ENCODE results near the gene DMD. TPM values are rescaled to one million over a fixed set of nuclear protein-coding genes. Genes with fewer than 3 reads are reported as not detected.
"Not testable (repeated sequence)": the region's sequence is repeated elsewhere in the genome, so short reads cannot be mapped to it uniquely, and the experiment has no call there.

The DMD gene
- total RNA-seq, 1 donor from 2014 or later, result 2.5 TPM

- DNase-seq (ENCODE audit: low read depth), result no peak
- Histone ChIP-seq H3K27me3 (ENCODE audit: control insufficient read depth, insufficient read depth, low read length) (no peaks in the 10 kb centered on the region), H3K36me3 (ENCODE audit: control insufficient read depth, insufficient read depth, low read length) (no peaks in the 10 kb centered on the region), H3K4me3 (ENCODE audit: low read depth, low read length) (no peak overlapping the region)
- TF ChIP-seq CTCF (IDR thresholded peaks at IDR 0.05; ENCODE audit: insufficient read depth, low read length, poor library complexity, severe bottlenecking), result no peak
These were observed 21.3 kb downstream of the DMD start for GRCh38 chrX:33190016-33190415.

- Histone ChIP-seq H3K36me3 (ENCODE audit: control insufficient read depth, insufficient read depth, low read length) (no peaks in the 10 kb centered on the region), H3K4me3 (ENCODE audit: low read depth, low read length) (no peak overlapping the region), H3K27me3 (ENCODE audit: control insufficient read depth, insufficient read depth, low read length) (no peaks in the 10 kb centered on the region)
- no peak for TF ChIP-seq CTCF (IDR thresholded peaks at IDR 0.05; ENCODE audit: insufficient read depth, low read length, poor library complexity, severe bottlenecking)
- DNase-seq (ENCODE audit: low read depth), result no peak
These were observed 22.5 kb downstream of the DMD start for GRCh38 chrX:33188881-33189280.

DNA sequence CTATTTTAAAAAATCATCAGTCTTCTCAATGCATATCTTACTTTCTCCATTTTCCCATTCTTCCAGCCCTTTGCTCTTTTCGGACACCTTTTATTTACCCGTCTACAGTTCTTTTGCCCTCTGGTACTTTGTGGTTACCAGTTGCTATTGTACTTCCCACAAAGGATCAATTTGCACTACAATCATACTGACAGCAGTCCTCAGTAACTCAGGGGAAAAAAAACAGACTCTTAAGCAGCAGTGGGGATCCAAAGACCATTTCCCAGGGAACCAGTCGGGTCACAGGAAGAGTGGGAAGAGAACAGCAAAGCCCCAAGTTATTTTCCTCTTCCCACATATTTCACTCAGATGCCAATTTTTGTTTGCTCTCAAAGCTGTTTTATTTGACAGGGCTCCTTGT is 23.1 kb downstream of the DMD start:
- TF ChIP-seq CTCF (IDR thresholded peaks at IDR 0.05; ENCODE audit: insufficient read depth, low read length, poor library complexity, severe bottlenecking), result no peak
- no peaks in the 10 kb centered on the region for H3K36me3 ChIP-seq (ENCODE audit: control insufficient read depth, insufficient read depth, low read length)
- DNase-seq (ENCODE audit: low read depth), result no peak
- H3K4me3 ChIP-seq (ENCODE audit: low read depth, low read length), result no peak overlapping the region
- no peaks in the 10 kb centered on the region for H3K27me3 ChIP-seq (ENCODE audit: control insufficient read depth, insufficient read depth, low read length)

DNA sequence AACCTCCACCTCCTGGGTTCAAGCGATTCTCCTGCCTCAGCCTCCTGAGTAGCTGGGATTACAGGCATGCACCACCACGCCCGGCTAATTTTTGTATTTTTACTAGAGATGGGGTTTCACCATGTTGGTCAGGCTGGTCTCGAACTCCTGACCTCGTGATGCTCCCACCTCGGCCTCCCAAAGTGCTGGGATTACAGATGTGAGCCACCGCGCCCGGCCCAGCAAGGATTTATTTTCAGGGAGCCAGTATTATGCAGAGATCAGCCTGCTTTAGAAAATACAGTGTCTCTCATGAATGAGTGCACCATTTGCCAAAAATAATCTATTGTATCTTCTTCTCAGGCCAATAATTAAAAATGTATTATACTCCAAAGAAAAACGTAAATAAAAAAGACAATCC is 26.5 kb downstream of the DMD start:
- DNase-seq (ENCODE audit: low read depth); H3K36me3 ChIP-seq (ENCODE audit: control insufficient read depth, insufficient read depth, low read length); H3K27me3 ChIP-seq (ENCODE audit: control insufficient read depth, insufficient read depth, low read length); H3K4me3 ChIP-seq (ENCODE audit: low read depth, low read length): not testable (repeated sequence)

DNA sequence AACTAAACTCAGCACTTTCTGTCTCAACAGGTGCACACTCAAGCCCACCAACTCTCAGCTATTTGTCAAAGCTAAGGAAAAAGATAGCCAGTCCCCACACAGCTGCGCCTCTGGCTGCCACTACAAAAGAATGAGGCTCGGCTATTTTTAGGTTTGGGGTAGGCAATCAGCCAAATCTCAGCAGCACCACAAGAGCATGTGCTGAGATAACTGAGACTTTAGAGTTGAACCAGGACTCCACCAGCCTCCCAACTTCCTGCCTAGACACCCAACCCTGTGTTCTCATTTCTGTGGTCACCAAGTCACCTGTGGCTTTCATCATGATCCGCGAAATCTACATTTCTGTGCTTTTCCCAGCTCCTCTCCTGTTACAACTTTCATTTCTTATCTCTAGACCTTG is 28.0 kb downstream of the DMD start:
- no peak for DNase-seq (ENCODE audit: low read depth)
- Histone ChIP-seq H3K36me3 (ENCODE audit: control insufficient read depth, insufficient read depth, low read length) (no peaks in the 10 kb centered on the region), H3K27me3 (ENCODE audit: control insufficient read depth, insufficient read depth, low read length) (no peaks in the 10 kb centered on the region), H3K4me3 (ENCODE audit: low read depth, low read length) (no peak overlapping the region)
- no peak for TF ChIP-seq CTCF (IDR thresholded peaks at IDR 0.05; ENCODE audit: insufficient read depth, low read length, poor library complexity, severe bottlenecking)

- Histone ChIP-seq H3K36me3 (ENCODE audit: control insufficient read depth, insufficient read depth, low read length) (no peaks in the 10 kb centered on the region), H3K4me3 (ENCODE audit: low read depth, low read length) (no peak overlapping the region), H3K27me3 (ENCODE audit: control insufficient read depth, insufficient read depth, low read length) (no peaks in the 10 kb centered on the region)
- DNase-seq (ENCODE audit: low read depth), result no peak
- TF ChIP-seq CTCF (IDR thresholded peaks at IDR 0.05; ENCODE audit: insufficient read depth, low read length, poor library complexity, severe bottlenecking), result no peak
These were observed 32.7 kb downstream of the DMD start for GRCh38 chrX:33178690-33179089.

Measured in kidney epithelial cell (primary cell).